Mononuclear cell (primary cell): Measurements from ENCODE around the gene CELF5. TPM values are rescaled to one million over a fixed set of nuclear protein-coding genes. Genes with fewer than 3 reads are reported as not detected.
"Not testable (repeated sequence)": the region's sequence is repeated elsewhere in the genome, so short reads cannot be mapped to it uniquely, and the experiment has no call there.

Experiments used
- H3K27me3 ChIP-seq: 2 replicates; pipeline ENCODE4 v1.6.0; 2011; ENCODE audit warnings: low read length, control low read depth; ENCODE audit not compliant: insufficient read depth
- H3K4me1 ChIP-seq: 2 replicates; pipeline ENCODE4 v1.5.1; 2011; ENCODE audit warnings: mild to moderate bottlenecking, low read length, control low read depth; ENCODE audit not compliant: insufficient read depth
- H3K4me3 ChIP-seq: 2 replicates; pipeline ENCODE4 v1.5.1; 2011; ENCODE audit warnings: mild to moderate bottlenecking, low read length, moderate library complexity
- H3K9me3 ChIP-seq: 2 replicates; pipeline ENCODE4 v1.5.1; 2011; ENCODE audit warnings: low read depth, mild to moderate bottlenecking, control low read depth, low read length
- total RNA-seq: library from RNA; depleted of rRNA; stranded (reverse); fragments of >200 nt; gene quantifications from one replicate; pipeline ENCODE4 v1.2.3, GENCODE V29; 2012

Gene CELF5
- total RNA-seq, 1 donor = not detected

DNA sequence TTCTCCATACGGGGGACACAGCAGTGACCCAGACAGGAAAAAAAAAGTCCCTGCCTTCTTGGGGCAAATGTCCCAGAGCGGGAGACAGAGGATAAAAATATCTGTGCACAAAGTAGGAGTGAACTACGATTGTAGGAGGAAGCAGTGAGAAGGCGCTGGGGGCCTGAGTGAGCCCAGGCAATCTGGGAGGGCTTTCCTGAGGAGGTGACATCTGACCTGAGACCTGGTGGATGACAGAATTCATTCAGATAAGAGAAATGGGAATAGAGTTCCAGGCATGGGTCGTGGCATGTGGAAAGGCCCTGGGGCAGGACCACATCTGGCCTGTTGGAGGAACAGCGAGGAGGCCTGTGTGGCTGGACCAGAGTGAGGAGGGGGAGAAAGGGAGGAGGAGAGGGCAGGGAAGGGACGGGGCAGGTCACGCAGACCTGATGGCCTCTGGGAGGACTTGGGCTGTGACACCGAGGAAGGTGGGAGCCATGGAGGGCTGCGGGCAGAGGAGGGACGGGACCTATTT lies 91.7 kb downstream of the CELF5 start:
- H3K27me3 ChIP-seq = no peaks in the 10 kb centered on the region
- no peaks in the 10 kb centered on the region for H3K4me1 ChIP-seq
- H3K9me3 ChIP-seq = no peaks in the 10 kb centered on the region
- H3K4me3 ChIP-seq = no peak overlapping the region

DNA sequence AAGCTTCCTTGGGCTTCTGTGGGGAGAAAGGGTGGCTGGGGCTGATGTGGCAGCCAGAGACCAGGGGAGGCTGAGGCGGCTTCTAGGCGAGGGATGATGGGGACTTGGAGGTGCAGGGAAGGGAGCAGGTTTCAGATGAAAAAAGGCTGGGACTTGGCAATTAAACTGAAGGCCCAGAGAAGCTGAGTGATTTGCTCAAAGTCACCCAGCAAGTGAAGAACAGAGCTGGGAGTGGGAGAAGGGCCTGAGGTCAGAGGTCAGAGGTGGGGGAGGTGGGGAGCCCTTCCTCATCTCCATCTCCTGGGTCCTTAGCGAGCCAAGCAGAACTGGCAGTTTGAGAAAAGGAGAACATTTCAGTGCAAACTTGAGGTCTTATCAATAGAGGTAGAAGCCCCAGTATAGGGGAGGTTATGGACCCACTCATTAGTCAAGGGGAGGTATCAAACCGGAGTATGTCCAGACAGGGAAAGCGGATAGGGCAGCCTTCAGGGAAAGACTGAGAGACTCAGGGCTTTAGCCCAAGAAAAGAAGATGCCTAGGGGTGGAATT lies 92.3 kb downstream of the CELF5 start:
- H3K4me1 ChIP-seq = no peaks in the 10 kb centered on the region
- no peaks in the 10 kb centered on the region for H3K27me3 ChIP-seq
- H3K4me3 ChIP-seq = no peak overlapping the region
- no peaks in the 10 kb centered on the region for H3K9me3 ChIP-seq

GRCh38 chr19:3319643-3320353 lies 95.3 kb downstream of the CELF5 start:
- Histone ChIP-seq H3K4me1 (no peaks in the 10 kb centered on the region), H3K27me3 (no peaks in the 10 kb centered on the region), H3K4me3 (no peak overlapping the region), H3K9me3 (no peaks in the 10 kb centered on the region)

DNA sequence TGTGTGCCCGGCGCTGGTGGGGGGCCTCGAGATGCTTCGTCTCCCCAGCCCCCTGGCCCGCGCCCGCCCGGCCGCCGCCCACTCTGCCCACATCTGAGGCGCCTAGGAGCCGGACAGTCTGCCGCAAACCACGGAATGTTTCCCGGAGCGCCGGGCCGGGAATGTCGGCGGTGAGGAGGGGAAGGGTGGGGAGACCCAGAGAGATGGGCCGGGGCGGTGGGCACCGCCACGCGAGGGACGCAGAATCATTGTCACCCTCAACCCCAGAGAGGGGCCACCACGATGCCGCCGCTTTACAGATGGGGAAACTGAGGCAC lies 95.9 kb downstream of the CELF5 start:
- Histone ChIP-seq H3K9me3 (no peaks in the 10 kb centered on the region), H3K4me1 (no peaks in the 10 kb centered on the region), H3K4me3 (no peak overlapping the region), H3K27me3 (no peaks in the 10 kb centered on the region)

DNA sequence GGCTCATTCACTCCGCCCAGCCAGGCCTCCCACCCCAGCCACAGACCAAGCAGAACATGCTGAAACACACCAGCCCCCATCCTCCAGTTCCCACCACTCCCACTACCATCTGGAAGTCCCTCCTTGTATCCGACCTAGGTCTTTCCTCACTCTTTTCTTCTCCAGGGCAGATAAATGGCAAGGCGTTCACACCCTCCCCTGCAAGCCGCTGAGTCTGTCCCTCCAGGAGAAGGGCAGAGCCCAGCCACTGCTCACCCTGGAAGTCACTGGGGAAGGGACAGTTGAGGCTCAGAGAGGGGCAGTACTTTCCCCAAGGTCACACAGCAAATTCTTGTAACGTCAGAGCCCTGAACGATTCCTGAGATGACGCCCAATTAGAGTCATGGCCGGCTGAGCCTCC lies 96.4 kb downstream of the CELF5 start:
- H3K9me3 ChIP-seq = no peaks in the 10 kb centered on the region
- H3K27me3 ChIP-seq = no peaks in the 10 kb centered on the region
- H3K4me1 ChIP-seq = no peaks in the 10 kb centered on the region
- H3K4me3 ChIP-seq = no peak overlapping the region

DNA sequence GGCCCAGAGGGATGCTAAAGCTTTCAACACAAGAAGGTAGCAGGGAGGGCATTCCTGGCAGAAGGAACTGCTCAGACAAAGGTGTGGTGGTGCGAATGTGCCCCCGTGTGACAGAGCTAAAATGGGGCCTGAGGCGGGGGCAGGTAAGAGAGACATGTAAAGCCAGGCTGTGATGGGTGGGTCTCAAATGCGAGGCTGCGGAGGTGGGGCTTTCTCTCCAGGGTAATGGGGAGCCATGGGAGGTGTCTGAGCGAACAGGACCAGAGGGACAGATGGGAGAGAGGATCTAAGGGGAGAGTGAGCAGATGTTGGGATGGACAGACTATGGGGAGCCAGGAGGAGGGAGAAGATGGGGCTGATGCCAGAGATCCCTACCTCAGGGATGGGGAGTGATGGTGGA lies 97.2 kb downstream of the CELF5 start:
- Histone ChIP-seq H3K4me3 (no peak overlapping the region), H3K27me3 (no peaks in the 10 kb centered on the region), H3K4me1 (no peaks in the 10 kb centered on the region), H3K9me3 (no peaks in the 10 kb centered on the region)

DNA sequence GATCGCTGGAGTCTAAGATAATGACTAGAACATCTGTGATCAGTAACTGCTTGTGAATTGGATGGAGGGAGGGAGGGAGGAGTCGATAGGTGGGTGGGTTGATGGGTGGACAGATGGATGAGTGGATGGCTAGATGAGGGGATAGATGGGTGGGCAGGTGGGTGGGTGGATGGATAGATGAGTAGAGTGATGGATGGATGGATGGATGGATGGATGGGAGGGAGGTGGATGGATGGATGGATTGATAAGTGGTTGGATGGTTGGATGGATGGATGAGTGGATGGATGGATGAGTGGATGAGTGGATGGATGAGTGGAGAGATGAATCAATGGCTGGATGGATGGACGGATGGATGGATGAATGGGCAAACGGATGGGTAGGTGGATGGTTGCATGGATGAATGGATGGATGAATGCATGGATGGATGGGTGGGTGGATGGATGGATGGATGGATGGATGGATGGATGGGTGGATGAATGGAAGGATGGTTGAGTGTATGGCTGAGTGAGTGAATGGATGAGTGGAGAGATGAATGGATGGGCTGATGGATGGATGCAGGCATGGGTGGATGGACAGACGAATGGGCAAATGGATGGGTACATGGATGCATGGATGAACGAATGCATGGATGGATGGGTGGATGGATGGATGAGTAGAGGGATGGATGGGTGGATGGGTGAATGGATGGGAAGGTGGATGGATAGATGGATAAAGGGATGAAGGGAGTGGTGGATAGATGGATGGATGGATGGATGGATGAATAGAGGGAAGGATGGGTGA lies 97.9 kb downstream of the CELF5 start:
- H3K9me3 ChIP-seq = no peaks in the 10 kb centered on the region
- H3K27me3 ChIP-seq = no peaks in the 10 kb centered on the region
- no peak overlapping the region for H3K4me3 ChIP-seq
- no peaks in the 10 kb centered on the region for H3K4me1 ChIP-seq

GRCh38 chr19:3323026-3323425 lies 98.6 kb downstream of the CELF5 start:
- Histone ChIP-seq H3K4me1 (no peaks in the 10 kb centered on the region), H3K4me3 (no peak overlapping the region), H3K27me3 (no peaks in the 10 kb centered on the region)

DNA sequence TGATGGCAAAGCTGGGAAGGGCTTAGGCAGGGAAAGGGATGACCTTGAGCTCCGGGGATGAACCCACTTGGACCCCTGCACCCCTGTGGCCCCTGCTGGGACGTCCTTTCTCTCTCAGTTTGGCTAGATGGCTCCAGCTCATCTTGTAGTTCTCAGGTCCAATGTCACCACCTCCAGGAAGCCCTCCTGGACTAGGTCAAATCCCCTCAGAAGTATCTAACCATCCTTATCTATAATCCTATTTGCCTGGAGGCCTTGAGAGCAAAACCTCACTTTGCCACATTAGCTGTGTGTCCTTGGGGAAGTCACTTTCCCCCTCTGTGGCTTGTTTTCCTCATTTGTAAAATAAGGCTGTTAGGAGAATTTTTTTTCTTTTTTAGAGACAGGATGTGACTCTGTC lies 99.2 kb downstream of the CELF5 start:
- Histone ChIP-seq H3K4me1 (no peaks in the 10 kb centered on the region), H3K4me3 (no peak overlapping the region), H3K9me3 (no peaks in the 10 kb centered on the region), H3K27me3 (no peaks in the 10 kb centered on the region)

More at GRCh38 chr19:3323026-3323425, 98.6 kb downstream of the CELF5 start:
- no peaks in the 10 kb centered on the region for H3K9me3 ChIP-seq

DNA sequence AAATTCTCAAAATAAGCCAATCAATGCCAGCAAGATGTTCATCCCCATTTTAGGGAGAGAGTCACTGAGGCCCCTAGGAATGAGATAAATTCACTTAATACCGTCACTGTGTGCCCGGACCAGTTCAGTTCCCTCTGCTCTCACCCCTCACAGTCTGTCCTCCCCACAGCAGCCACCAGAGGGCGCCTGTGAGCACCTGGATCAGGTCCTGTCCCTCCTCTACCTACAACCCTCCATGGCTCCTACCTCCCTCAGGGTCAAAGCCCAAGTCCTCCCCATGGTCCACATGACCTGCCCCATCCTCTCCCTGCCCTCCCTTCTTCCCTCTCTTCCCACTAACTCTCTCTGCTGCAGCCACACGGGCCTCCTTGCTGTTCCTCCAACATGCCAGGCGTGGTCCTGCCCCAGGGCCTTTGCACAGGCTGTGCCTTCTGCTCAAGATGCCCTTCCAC lies 100.0 kb downstream of the CELF5 start:
- no peaks in the 10 kb centered on the region for H3K4me1 ChIP-seq
- no peak overlapping the region for H3K4me3 ChIP-seq
- no peaks in the 10 kb centered on the region for H3K9me3 ChIP-seq
- no peaks in the 10 kb centered on the region for H3K27me3 ChIP-seq

GRCh38 chr19:3325451-3325850 lies 101.0 kb downstream of the CELF5 start:
- Histone ChIP-seq H3K4me3 (no peak overlapping the region), H3K9me3 (no peaks in the 10 kb centered on the region), H3K4me1 (no peaks in the 10 kb centered on the region), H3K27me3 (no peaks in the 10 kb centered on the region)

GRCh38 chr19:3328743-3329142 lies 104.3 kb downstream of the CELF5 start:
- no peak overlapping the region for H3K4me3 ChIP-seq
- no peaks in the 10 kb centered on the region for H3K27me3 ChIP-seq
- no peaks in the 10 kb centered on the region for H3K4me1 ChIP-seq
- H3K9me3 ChIP-seq = no peaks in the 10 kb centered on the region

GRCh38 chr19:3330047-3330446 lies 105.6 kb downstream of the CELF5 start:
- Histone ChIP-seq H3K9me3 (no peaks in the 10 kb centered on the region), H3K27me3 (no peaks in the 10 kb centered on the region), H3K4me1 (no peaks in the 10 kb centered on the region), H3K4me3 (no peak overlapping the region)

DNA sequence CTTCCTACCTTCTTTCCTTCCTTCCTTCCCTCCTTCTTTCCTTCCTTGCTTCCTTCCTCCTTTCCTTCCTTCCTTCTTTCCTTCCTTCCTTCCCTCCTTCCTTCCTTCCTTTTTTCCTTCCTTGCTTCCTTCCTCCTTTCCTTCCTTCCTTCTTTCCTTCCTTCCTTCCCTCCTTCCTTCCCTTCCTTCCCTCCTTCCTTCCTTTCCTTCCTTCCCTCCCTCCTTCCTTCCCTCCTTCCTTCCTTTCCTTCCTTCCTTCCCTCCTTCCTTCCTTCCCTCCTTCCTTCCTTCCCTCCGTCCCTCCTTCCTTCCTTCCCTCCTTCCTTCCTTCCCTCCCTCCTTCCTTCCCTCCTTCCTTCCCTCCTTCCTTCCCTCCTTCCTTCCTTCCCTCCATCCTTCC lies 107.8 kb downstream of the CELF5 start:
- H3K4me1 ChIP-seq, H3K9me3 ChIP-seq, H3K27me3 ChIP-seq, H3K4me3 ChIP-seq: not testable (repeated sequence)

DNA sequence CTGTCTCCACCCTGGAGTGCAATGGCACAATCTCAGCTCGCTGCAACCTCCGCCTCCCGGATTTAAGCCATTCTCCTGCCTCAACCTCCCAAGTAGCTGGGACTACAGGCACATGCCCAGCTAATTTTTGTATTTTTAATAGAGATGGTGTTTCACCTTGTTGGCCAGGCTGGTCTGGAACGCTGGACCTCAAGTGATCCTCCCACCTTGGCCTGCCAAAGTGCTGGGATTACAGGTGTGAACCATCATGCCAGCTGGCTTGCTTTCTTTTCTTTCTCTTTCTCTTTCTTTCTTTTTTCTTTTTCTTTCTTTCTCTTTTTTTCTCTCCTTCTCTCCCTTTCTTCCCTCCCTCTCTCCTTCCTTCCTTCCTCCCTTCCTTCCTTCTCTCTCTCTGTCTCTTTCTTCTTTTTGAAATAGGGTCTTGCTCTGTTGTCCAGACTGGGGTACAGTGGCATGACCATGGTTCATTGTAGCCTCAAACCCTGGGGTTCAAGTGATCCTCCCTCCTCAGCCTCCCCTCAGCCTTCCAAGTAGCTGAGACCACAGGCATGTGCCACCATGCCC lies 108.6 kb downstream of the CELF5 start:
- Histone ChIP-seq H3K9me3 (no peaks in the 10 kb centered on the region), H3K4me1 (no peaks in the 10 kb centered on the region), H3K27me3 (no peaks in the 10 kb centered on the region), H3K4me3 (no peak overlapping the region)
